HFFc6 (cell line): ENCODE measurements around the gene TTC39A. TPM values are rescaled to one million over a fixed set of nuclear protein-coding genes. Genes with fewer than 3 reads are reported as not detected.

Experiments used
- DNase-seq: peaks from one replicate; pipeline ENCODE4 v3.0.0-alpha.2; 2018
- H3K27ac Mint-ChIP-seq: 2 replicates; pipeline ENCODE4 v1.8.0; 2020; ENCODE audit warnings: mild to moderate bottlenecking, mixed read lengths
- H3K27me3 Mint-ChIP-seq: 2 replicates; pipeline ENCODE4 v1.8.0; 2021; ENCODE audit warnings: mild to moderate bottlenecking, moderate library complexity, mixed read lengths; ENCODE audit not compliant: insufficient read depth
- H3K36me3 Mint-ChIP-seq: 2 replicates; pipeline ENCODE4 v1.8.0; 2021; ENCODE audit warnings: low read depth, mixed read lengths
- H3K4me1 Mint-ChIP-seq: 2 replicates; pipeline ENCODE4 v1.8.0; 2020; ENCODE audit warnings: low read depth, mixed read lengths
- H3K4me3 Mint-ChIP-seq: 2 replicates; pipeline ENCODE4 v1.8.0; 2020; ENCODE audit warnings: mild to moderate bottlenecking, moderate library complexity, mixed read lengths
- H3K9me3 Mint-ChIP-seq: 2 replicates; pipeline ENCODE4 v1.8.0; 2020; ENCODE audit warnings: mild to moderate bottlenecking, mixed read lengths
- total RNA-seq, 6 experiments: library from RNA; stranded (reverse); fragmentation: NEBNext Ultra II Directional; extraction: Animal tissue kit (Norgen Biotek cat#: 25700); gene quantifications; 2 replicates in 1 of 6; 3 replicates in 5 of 6; pipeline ENCODE4 v1.2.3, GENCODE V29; 2021
- TF ChIP-seq, protein P1 (sequence below): fragments of 200-600 bp; sonication (generic); IDR thresholded peaks from 2 replicates; pipeline ENCODE4 v1.5.0; 2021; ENCODE audit warnings: antibody characterized with exemption, mild to moderate bottlenecking

The TTC39A gene
- total RNA-seq, 6 experiments from 2014 or later: 0.10 to 0.52 (median 0.17) TPM; not detected in 2

DNA sequence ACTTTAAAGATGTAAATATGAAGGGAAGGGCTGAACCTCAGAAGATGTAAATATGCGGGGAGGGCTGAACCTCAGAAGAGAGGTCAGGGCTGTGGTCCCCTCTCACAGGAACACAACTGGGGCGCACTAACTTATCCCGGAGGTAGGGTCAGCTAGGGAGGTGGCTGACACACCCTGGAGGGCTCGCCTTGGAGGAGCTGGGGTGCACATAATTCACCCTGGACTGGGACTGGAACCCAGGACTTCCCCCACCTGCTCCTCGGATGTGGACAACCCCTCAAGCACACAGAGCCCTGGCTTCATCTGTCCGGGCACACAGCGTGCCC is 13.9 kb upstream of the TTC39A start:
- Mint-ChIP-seq H3K4me3 (no peak overlapping the region), H3K36me3 (no peaks in the 10 kb centered on the region), H3K9me3 (no peaks in the 10 kb centered on the region), H3K27ac (no peak overlapping the region), H3K4me1 (no peaks in the 10 kb centered on the region), H3K27me3 (peaks cover 29% of the 10 kb centered on the region)
- no peak for DNase-seq
- TF ChIP-seq, protein P1, sequence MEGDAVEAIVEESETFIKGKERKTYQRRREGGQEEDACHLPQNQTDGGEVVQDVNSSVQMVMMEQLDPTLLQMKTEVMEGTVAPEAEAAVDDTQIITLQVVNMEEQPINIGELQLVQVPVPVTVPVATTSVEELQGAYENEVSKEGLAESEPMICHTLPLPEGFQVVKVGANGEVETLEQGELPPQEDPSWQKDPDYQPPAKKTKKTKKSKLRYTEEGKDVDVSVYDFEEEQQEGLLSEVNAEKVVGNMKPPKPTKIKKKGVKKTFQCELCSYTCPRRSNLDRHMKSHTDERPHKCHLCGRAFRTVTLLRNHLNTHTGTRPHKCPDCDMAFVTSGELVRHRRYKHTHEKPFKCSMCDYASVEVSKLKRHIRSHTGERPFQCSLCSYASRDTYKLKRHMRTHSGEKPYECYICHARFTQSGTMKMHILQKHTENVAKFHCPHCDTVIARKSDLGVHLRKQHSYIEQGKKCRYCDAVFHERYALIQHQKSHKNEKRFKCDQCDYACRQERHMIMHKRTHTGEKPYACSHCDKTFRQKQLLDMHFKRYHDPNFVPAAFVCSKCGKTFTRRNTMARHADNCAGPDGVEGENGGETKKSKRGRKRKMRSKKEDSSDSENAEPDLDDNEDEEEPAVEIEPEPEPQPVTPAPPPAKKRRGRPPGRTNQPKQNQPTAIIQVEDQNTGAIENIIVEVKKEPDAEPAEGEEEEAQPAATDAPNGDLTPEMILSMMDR: no peak

DNA sequence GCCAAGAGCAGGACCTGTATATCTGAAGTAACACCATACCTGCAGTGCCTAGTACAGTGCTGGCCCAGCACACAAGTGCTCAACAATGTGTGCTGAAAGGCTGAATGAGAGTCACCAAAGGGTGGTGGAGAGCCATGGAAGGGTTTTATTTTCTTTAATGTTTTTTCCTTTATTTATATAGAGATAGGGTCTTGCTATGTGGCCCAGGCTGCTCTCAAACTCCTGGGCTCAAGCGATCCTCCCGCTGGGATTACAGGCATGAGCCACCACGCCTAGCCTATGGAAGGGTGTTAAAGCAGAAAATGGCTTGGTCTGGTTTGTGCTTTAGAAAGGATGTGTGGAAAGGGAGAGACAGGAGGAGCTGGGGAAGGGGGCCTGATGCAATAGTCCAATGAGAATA is 13.3 kb upstream of the TTC39A start:
- Mint-ChIP-seq H3K27ac (no peak overlapping the region), H3K4me1 (no peaks in the 10 kb centered on the region), H3K36me3 (no peaks in the 10 kb centered on the region), H3K27me3 (peaks cover 29% of the 10 kb centered on the region), H3K4me3 (no peak overlapping the region), H3K9me3 (no peaks in the 10 kb centered on the region)
- no peak for DNase-seq
- TF ChIP-seq, protein P1: no peak

DNA sequence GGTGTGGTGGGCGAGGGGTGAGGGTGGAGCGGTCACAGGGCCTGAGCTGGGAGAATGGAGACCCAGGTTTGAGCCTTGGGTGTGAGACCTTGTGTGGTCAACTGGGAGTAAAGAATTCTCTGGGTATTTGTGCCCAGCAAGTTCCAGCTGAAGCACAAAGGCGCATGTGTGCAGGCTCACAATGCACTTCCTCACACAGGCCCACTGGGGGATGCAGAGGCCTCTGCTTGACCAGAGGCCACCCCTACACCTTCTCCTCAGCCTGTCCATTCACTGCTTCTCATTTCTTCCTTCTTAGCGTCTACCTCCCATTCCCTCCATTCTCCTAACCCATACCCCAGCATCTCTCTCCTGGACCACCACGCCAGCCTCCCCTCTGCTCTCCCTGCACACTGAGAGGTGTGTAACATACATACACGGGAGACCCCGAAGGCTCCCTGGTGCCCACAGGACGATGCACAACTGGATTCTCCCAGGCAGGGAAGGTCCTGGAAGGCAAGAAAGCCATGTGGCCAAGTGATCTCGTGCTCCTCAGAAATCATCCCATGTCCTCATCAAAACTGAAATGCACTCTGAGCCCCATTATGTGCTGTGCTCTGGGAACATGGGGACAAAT is 12.3 kb upstream of the TTC39A start:
- DNase-seq: no peak
- no peaks in the 10 kb centered on the region for H3K36me3 Mint-ChIP-seq
- no peak overlapping the region for H3K27ac Mint-ChIP-seq
- H3K4me3 Mint-ChIP-seq: no peak overlapping the region
- peaks cover 30% of the 10 kb centered on the region for H3K27me3 Mint-ChIP-seq
- TF ChIP-seq, protein P1: no peak
- H3K9me3 Mint-ChIP-seq: no peaks in the 10 kb centered on the region
- no peaks in the 10 kb centered on the region for H3K4me1 Mint-ChIP-seq

DNA sequence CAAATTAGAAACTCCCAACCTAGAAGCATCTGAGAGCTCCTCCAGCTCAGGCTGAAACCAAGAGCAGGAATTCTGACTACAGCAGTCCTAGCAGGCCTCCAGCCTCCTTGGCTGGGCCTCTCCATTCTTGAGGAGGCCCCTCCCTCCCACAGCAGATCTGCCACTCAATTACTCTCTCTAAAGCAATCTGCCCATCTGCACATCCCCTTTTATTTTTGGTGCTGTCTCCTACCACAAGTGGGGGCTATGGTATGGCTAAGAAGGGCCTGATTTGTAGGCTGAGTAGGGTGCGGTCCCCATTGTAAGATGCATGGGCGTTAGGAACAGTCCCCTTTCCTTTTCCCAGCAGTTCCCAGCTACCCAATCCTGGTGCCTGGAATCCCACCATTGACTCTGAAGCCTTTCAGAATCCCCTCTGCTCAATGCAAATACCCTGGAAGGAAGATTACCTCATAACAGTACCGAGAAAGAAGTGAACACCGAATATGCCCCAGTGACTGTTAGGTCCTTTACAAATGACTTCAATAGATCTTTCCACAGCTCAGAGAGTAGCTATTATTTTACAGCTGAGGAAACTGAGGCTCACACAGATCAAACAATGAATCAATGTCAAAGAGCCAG is 11.6 kb upstream of the TTC39A start:
- Mint-ChIP-seq H3K4me3 (no peak overlapping the region), H3K27me3 (peaks cover 31% of the 10 kb centered on the region), H3K4me1 (no peaks in the 10 kb centered on the region), H3K36me3 (no peaks in the 10 kb centered on the region), H3K27ac (no peak overlapping the region), H3K9me3 (no peaks in the 10 kb centered on the region)
- TF ChIP-seq, protein P1: peak; percentile 26; the same call in 1 of the 2 replicates
- DNase-seq: no peak

DNA sequence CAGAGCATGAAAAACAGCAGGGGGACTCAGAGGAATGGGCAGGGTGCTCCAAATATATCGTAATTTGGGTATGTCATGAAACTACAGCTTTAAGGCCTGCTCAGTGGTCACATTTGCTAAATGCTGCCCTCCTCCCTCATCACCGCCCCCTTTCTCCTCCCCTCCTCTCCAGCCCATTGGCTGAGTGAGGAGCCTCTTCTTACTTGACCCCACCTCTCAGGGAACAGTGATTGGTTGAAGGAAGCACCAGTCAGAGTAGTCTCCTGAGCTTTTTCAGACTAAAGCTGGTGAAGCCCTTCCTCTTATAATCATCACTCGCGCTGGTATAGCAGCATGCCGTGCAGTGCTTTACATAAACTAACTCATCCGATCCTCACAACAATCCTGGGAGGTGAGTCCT is 10.0 kb upstream of the TTC39A start:
- H3K9me3 Mint-ChIP-seq: no peaks in the 10 kb centered on the region
- no peaks in the 10 kb centered on the region for H3K4me1 Mint-ChIP-seq
- H3K27me3 Mint-ChIP-seq: peaks cover 22% of the 10 kb centered on the region
- H3K36me3 Mint-ChIP-seq: no peaks in the 10 kb centered on the region
- no peak overlapping the region for H3K4me3 Mint-ChIP-seq
- TF ChIP-seq, protein P1: no peak
- H3K27ac Mint-ChIP-seq: no peak overlapping the region
- DNase-seq: no peak
